AG08396 (cell line): Measurements from ENCODE around the gene RPS21.

Experiments
- DNase-seq: peaks from one replicate; pipeline ENCODE4 v3.0.0; 2012; ENCODE audit warnings: low spot score, mixed read lengths

RPS21 gene

GRCh38 chr20:62426699-62427131 lies 39.8 kb downstream of the RPS21 start:
- no peak for DNase-seq

- DNase-seq: no peak
These were observed 40.5 kb downstream of the RPS21 start, which contains the start of gene RBBP8NL for GRCh38 chr20:62427172-62428001. Gene RBBP8NL (minus strand): TSS chr20:62427539. CDS start chr20:62419647, 7,892 bp downstream.

- no peak for DNase-seq
These were observed 41.1 kb downstream of the RPS21 start for GRCh38 chr20:62428002-62428372.

- no peak for DNase-seq
These were observed 41.7 kb downstream of the RPS21 start for GRCh38 chr20:62428396-62429295.

GRCh38 chr20:62429455-62430310 lies 42.8 kb downstream of the RPS21 start:
- no peak for DNase-seq

- DNase-seq: no peak
These were observed 43.5 kb downstream of the RPS21 start for GRCh38 chr20:62430311-62430853.

- DNase-seq: no peak
These were observed 44.1 kb downstream of the RPS21 start for GRCh38 chr20:62430866-62431447.

GRCh38 chr20:62433658-62434497 lies 47.0 kb downstream of the RPS21 start:
- no peak for DNase-seq

- DNase-seq: no peak
These were observed 49.8 kb downstream of the RPS21 start for GRCh38 chr20:62436692-62437091.

GRCh38 chr20:62437496-62437895 lies 50.6 kb downstream of the RPS21 start:
- peak; percentile 61 for DNase-seq

- no peak for DNase-seq
These were observed 51.0 kb downstream of the RPS21 start for GRCh38 chr20:62437927-62438326.
